Fibroblast of lung (primary cell): ENCODE results near the gene IGSF6. TPM values are rescaled to one million over a fixed set of nuclear protein-coding genes. Genes with fewer than 3 reads are reported as not detected.
"Not testable (repeated sequence)": the region's sequence is repeated elsewhere in the genome, so short reads cannot be mapped to it uniquely, and the experiment has no call there.

Experiments used
- DNase-seq, 2 donors: peaks; one replicate each; pipeline versions ENCODE4 v3.0.0 to v3.0.0-alpha.2; 2010; ENCODE audit warnings: low read depth in 2 of 2
- H2AFZ ChIP-seq: 2 replicates; pipeline ENCODE4 v1.5.1; 2012; ENCODE audit warnings: low read length, control low read depth, inconsistent platforms
- H3K27ac ChIP-seq: 2 replicates; pipeline ENCODE4 v1.5.1; 2011; ENCODE audit warnings: low read length, control low read depth; ENCODE audit not compliant: insufficient read depth
- H3K27me3 ChIP-seq: 2 replicates; pipeline ENCODE4 v1.5.1; 2011; ENCODE audit warnings: mild to moderate bottlenecking, low read length; ENCODE audit not compliant: control insufficient read depth, insufficient read depth
- H3K36me3 ChIP-seq: 2 replicates; pipeline ENCODE4 v1.5.1; 2011; ENCODE audit warnings: low read length; ENCODE audit not compliant: control insufficient read depth, insufficient read depth
- H3K4me1 ChIP-seq: 2 replicates; pipeline ENCODE4 v1.5.1; 2011; ENCODE audit warnings: low read length; ENCODE audit not compliant: control insufficient read depth, insufficient read depth; ENCODE audit errors: extremely low read depth
- H3K4me2 ChIP-seq: 2 replicates; pipeline ENCODE4 v1.5.1; 2011; ENCODE audit warnings: low read length, control low read depth; ENCODE audit not compliant: insufficient read depth; ENCODE audit errors: extremely low read depth
- H3K4me3 ChIP-seq, 4 experiments: fragments of 200-600 bp in 1 of 4; sonication (generic) in 1 of 4; replicated peaks in 1 of 4; 2 replicates each; pipeline ENCODE4 v1.5.1; 2011 to 2016; ENCODE audit warnings: low read length in 4 of 4, low read depth in 3 of 4, mild to moderate bottlenecking in 3 of 4, control low read depth in 2 of 4, inconsistent platforms in 1 of 4, mixed read lengths in 1 of 4; ENCODE audit not compliant: insufficient read depth in 1 of 4; ENCODE audit errors: control extremely low read depth in 1 of 4
- H3K79me2 ChIP-seq: 2 replicates; pipeline ENCODE4 v1.5.1; 2012; ENCODE audit warnings: mild to moderate bottlenecking, low read length, inconsistent platforms; ENCODE audit not compliant: control insufficient read depth, insufficient read depth
- H3K9ac ChIP-seq: 2 replicates; pipeline ENCODE4 v1.5.1; 2011; ENCODE audit warnings: mild to moderate bottlenecking, low read length, control low read depth; ENCODE audit not compliant: insufficient read depth
- H3K9me3 ChIP-seq: 2 replicates; pipeline ENCODE4 v1.5.1; 2012; ENCODE audit warnings: low read depth, low read length; ENCODE audit not compliant: control insufficient read depth, insufficient read depth
- H4K20me1 ChIP-seq: 2 replicates; pipeline ENCODE4 v1.5.1; 2011; ENCODE audit warnings: low read length; ENCODE audit not compliant: control insufficient read depth, insufficient read depth; ENCODE audit errors: extremely low read depth
- EZH2 ChIP-seq: IDR thresholded peaks from 2 replicates; pipeline ENCODE4 v1.5.1; 2012; ENCODE audit warnings: low read length, control low read depth, mild to moderate bottlenecking; ENCODE audit errors: missing control alignments
- polyA plus RNA-seq, 2 donors: library from polyadenylated mRNA; depleted of rRNA in 1 of 2; stranded (reverse) in 1 of 2; unstranded in 1 of 2; fragments of >200 nt; gene quantifications; 2 replicates each; pipeline ENCODE4 v1.2.1, GENCODE V29; 2011 to 2012; ENCODE audit warnings: missing spikeins in 1 of 2
- total RNA-seq: library from RNA; depleted of rRNA; stranded (reverse); fragments of >200 nt; gene quantifications from 2 replicates; pipeline ENCODE4 v1.2.1, GENCODE V29; 2014
- TF ChIP-seq, protein P1 (sequence below), 2 donors: IDR thresholded peaks in 1 of 2; conservative IDR thresholded peaks in 1 of 2; 1 replicate in 1 of 2; 2 replicates in 1 of 2; pipeline ENCODE4 v1.5.1; 2011 to 2012; ENCODE audit warnings: low read length in 2 of 2, control low read depth in 1 of 2, inconsistent platforms in 1 of 2, low read depth in 1 of 2, mild to moderate bottlenecking in 1 of 2

The IGSF6 gene
- total and polyA plus RNA-seq, 2 donors (not counting 1 experiment from before 2014, with no cell fraction given) = not detected

DNA sequence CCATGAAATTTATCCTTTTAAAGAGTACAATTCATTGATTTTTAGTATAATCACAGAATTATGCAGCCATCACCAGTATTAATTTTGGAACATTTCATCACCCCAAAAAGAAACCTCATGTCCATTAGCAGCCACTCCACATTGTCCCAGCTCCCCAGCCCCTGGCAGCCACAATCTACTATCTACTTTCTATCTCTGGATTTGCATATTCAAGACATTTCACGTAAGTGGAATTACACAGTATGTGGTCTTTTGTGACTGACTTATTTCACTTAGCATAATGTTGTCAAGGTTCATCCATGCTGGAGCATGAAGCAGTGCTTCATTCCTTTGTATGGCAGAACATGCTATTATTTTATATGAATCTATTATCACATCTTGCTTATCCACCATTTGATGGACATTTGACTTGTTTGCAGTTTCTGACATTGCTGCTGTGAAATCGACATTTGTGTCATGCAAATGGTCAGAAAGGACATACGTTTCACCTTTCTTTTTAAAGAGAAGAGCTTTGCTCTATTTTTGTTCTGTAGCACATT lies 42.3 kb downstream of the IGSF6 start:
- Histone ChIP-seq H3K36me3 (no peaks in the 10 kb centered on the region), H3K27me3 (no peaks in the 10 kb centered on the region), H3K9me3 (no peaks in the 10 kb centered on the region), H3K4me1 (peaks cover 3% of the 10 kb centered on the region), H3K79me2 (peaks cover 93% of the 10 kb centered on the region), H2AFZ (no peak overlapping the region), H3K9ac (no peak overlapping the region), H3K4me3 (no peak overlapping the region), H3K27ac (no peak overlapping the region), H3K4me2 (no peak overlapping the region), H4K20me1 (no peaks in the 10 kb centered on the region)
- TF ChIP-seq EZH2 = no peak
- TF ChIP-seq, protein P1, sequence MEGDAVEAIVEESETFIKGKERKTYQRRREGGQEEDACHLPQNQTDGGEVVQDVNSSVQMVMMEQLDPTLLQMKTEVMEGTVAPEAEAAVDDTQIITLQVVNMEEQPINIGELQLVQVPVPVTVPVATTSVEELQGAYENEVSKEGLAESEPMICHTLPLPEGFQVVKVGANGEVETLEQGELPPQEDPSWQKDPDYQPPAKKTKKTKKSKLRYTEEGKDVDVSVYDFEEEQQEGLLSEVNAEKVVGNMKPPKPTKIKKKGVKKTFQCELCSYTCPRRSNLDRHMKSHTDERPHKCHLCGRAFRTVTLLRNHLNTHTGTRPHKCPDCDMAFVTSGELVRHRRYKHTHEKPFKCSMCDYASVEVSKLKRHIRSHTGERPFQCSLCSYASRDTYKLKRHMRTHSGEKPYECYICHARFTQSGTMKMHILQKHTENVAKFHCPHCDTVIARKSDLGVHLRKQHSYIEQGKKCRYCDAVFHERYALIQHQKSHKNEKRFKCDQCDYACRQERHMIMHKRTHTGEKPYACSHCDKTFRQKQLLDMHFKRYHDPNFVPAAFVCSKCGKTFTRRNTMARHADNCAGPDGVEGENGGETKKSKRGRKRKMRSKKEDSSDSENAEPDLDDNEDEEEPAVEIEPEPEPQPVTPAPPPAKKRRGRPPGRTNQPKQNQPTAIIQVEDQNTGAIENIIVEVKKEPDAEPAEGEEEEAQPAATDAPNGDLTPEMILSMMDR (conservative IDR thresholded peaks at IDR 0.05 in 1 of 2, IDR thresholded peaks at IDR 0.05 in 1 of 2; ENCODE audit: low read depth in 1 of 2, low read length in 2 of 2) = no peak
- no peak for DNase-seq

GRCh38 chr16:21608639-21609328 lies 43.6 kb downstream of the IGSF6 start:
- Histone ChIP-seq H3K27ac (no peak overlapping the region), H3K4me3 (no peak overlapping the region), H3K4me1 (peaks cover 3% of the 10 kb centered on the region), H3K9me3 (no peaks in the 10 kb centered on the region), H3K4me2 (no peak overlapping the region), H3K79me2 (peaks cover 93% of the 10 kb centered on the region), H4K20me1 (peaks cover 3% of the 10 kb centered on the region), H3K36me3 (no peaks in the 10 kb centered on the region), H3K9ac (no peak overlapping the region), H3K27me3 (no peaks in the 10 kb centered on the region), H2AFZ (no peak overlapping the region)
- no peak for DNase-seq
- TF ChIP-seq EZH2 = no peak
- TF ChIP-seq, protein P1 (conservative IDR thresholded peaks at IDR 0.05 in 1 of 2, IDR thresholded peaks at IDR 0.05 in 1 of 2; ENCODE audit: low read depth in 1 of 2, low read length in 2 of 2) = no peak

DNA sequence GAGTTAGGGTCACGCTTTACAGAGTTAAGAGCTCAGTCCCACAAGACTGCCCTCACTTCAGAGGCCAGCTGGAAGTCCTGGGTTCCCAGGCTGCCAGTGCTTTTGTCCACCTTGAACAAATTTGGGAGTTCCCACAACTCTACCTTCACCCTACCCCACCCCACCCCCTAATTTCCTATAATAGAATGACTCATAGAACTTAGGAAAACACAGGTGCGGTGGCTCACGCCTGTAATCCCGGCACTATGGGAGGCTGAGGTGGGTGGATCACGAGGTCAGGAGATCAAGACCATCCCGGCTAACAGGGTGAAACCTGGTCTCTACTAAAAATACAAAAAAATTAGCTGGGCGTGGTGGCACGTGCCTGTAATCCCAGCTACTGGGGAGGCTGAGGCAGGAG lies 46.6 kb downstream of the IGSF6 start:
- not testable (repeated sequence) for H3K4me3 ChIP-seq, H3K9me3 ChIP-seq, H3K27me3 ChIP-seq, H3K4me2 ChIP-seq, H3K9ac ChIP-seq, H4K20me1 ChIP-seq, H3K27ac ChIP-seq, H3K36me3 ChIP-seq, H3K4me1 ChIP-seq, DNase-seq, H2AFZ ChIP-seq
- H3K79me2 ChIP-seq = peaks cover 98% of the 10 kb centered on the region
